ENCODE results near the gene FOXE1. TPM values are rescaled to one million over a fixed set of nuclear protein-coding genes. Genes with fewer than 3 reads are reported as not detected.
A peak's percentile ranks its signal among the peaks of the same experiment; 100 is the strongest.

Gene FOXE1
- total and polyA plus RNA-seq, 2 donors (not counting 1 experiment from before 2014, with no cell fraction given) = 2.0 TPM; not detected in 1

GRCh38 chr9:97830884-97831829 lies 21.9 kb upstream of the FOXE1 start:
- no peaks in the 10 kb centered on the region for H3K79me2 ChIP-seq (ENCODE audit: control insufficient read depth, insufficient read depth, low read length)
- H3K4me1 ChIP-seq (ENCODE audit: control insufficient read depth, extremely low read depth, insufficient read depth, low read length) = no peaks in the 10 kb centered on the region
- H2AFZ ChIP-seq (ENCODE audit: low read length) = no peak overlapping the region
- no peak overlapping the region for H3K27ac ChIP-seq (ENCODE audit: insufficient read depth, low read length)
- no peak overlapping the region for H3K9ac ChIP-seq (ENCODE audit: insufficient read depth, low read length)
- H3K27me3 ChIP-seq (ENCODE audit: control insufficient read depth, insufficient read depth, low read length) = peaks cover 2% of the 10 kb centered on the region
- no peaks in the 10 kb centered on the region for H4K20me1 ChIP-seq (ENCODE audit: control insufficient read depth, extremely low read depth, insufficient read depth, low read length)
- H3K9me3 ChIP-seq (ENCODE audit: control insufficient read depth, insufficient read depth, low read depth, low read length) = no peaks in the 10 kb centered on the region
- no peak for DNase-seq (ENCODE audit: low read depth in 2 of 2)
- H3K4me3 ChIP-seq (replicated peaks in 1 of 4; ENCODE audit: control extremely low read depth in 1 of 4, insufficient read depth in 1 of 4, low read depth in 3 of 4, low read length in 4 of 4) = no peak overlapping the region
- no peaks in the 10 kb centered on the region for H3K36me3 ChIP-seq (ENCODE audit: control insufficient read depth, insufficient read depth, low read length)
- H3K4me2 ChIP-seq (ENCODE audit: extremely low read depth, insufficient read depth, low read length) = no peak overlapping the region
- TF ChIP-seq CTCF (conservative IDR thresholded peaks at IDR 0.05 in 1 of 2, IDR thresholded peaks at IDR 0.05 in 1 of 2; ENCODE audit: low read depth in 1 of 2, low read length in 2 of 2) (no peak), EZH2 (IDR thresholded peaks at IDR 0.05; ENCODE audit: low read length, missing control alignments) (no peak)

GRCh38 chr9:97831843-97832636 lies 21.0 kb upstream of the FOXE1 start:
- Histone ChIP-seq H3K27me3 (ENCODE audit: control insufficient read depth, insufficient read depth, low read length) (no peaks in the 10 kb centered on the region), H3K79me2 (ENCODE audit: control insufficient read depth, insufficient read depth, low read length) (no peaks in the 10 kb centered on the region), H3K9ac (ENCODE audit: insufficient read depth, low read length) (no peak overlapping the region), H2AFZ (ENCODE audit: low read length) (no peak overlapping the region), H3K36me3 (ENCODE audit: control insufficient read depth, insufficient read depth, low read length) (no peaks in the 10 kb centered on the region), H3K4me3 (replicated peaks in 1 of 4; ENCODE audit: control extremely low read depth in 1 of 4, insufficient read depth in 1 of 4, low read depth in 3 of 4, low read length in 4 of 4) (no peak overlapping the region), H4K20me1 (ENCODE audit: control insufficient read depth, extremely low read depth, insufficient read depth, low read length) (no peaks in the 10 kb centered on the region), H3K27ac (ENCODE audit: insufficient read depth, low read length) (no peak overlapping the region), H3K9me3 (ENCODE audit: control insufficient read depth, insufficient read depth, low read depth, low read length) (no peaks in the 10 kb centered on the region), H3K4me2 (ENCODE audit: extremely low read depth, insufficient read depth, low read length) (no peak overlapping the region), H3K4me1 (ENCODE audit: control insufficient read depth, extremely low read depth, insufficient read depth, low read length) (no peaks in the 10 kb centered on the region)
- TF ChIP-seq EZH2 (IDR thresholded peaks at IDR 0.05; ENCODE audit: low read length, missing control alignments) (no peak), CTCF (conservative IDR thresholded peaks at IDR 0.05 in 1 of 2, IDR thresholded peaks at IDR 0.05 in 1 of 2; ENCODE audit: low read depth in 1 of 2, low read length in 2 of 2) (no peak)
- DNase-seq (ENCODE audit: low read depth in 2 of 2) = no peak

- H2AFZ ChIP-seq (ENCODE audit: low read length) = no peak overlapping the region
- no peaks in the 10 kb centered on the region for H4K20me1 ChIP-seq (ENCODE audit: control insufficient read depth, extremely low read depth, insufficient read depth, low read length)
- H3K27ac ChIP-seq (ENCODE audit: insufficient read depth, low read length) = no peak overlapping the region
- no peaks in the 10 kb centered on the region for H3K27me3 ChIP-seq (ENCODE audit: control insufficient read depth, insufficient read depth, low read length)
- H3K4me1 ChIP-seq (ENCODE audit: control insufficient read depth, extremely low read depth, insufficient read depth, low read length) = no peaks in the 10 kb centered on the region
- no peak overlapping the region for H3K4me2 ChIP-seq (ENCODE audit: extremely low read depth, insufficient read depth, low read length)
- H3K9ac ChIP-seq (ENCODE audit: insufficient read depth, low read length) = no peak overlapping the region
- TF ChIP-seq EZH2 (IDR thresholded peaks at IDR 0.05; ENCODE audit: low read length, missing control alignments) (no peak), CTCF (conservative IDR thresholded peaks at IDR 0.05 in 1 of 2, IDR thresholded peaks at IDR 0.05 in 1 of 2; ENCODE audit: low read depth in 1 of 2, low read length in 2 of 2) (no peak)
- no peaks in the 10 kb centered on the region for H3K36me3 ChIP-seq (ENCODE audit: control insufficient read depth, insufficient read depth, low read length)
- H3K4me3 ChIP-seq (replicated peaks in 1 of 4; ENCODE audit: control extremely low read depth in 1 of 4, insufficient read depth in 1 of 4, low read depth in 3 of 4, low read length in 4 of 4) = no peak overlapping the region
- no peaks in the 10 kb centered on the region for H3K79me2 ChIP-seq (ENCODE audit: control insufficient read depth, insufficient read depth, low read length)
- DNase-seq (ENCODE audit: low read depth in 2 of 2) = peak in 1 of 2 donors; percentile 78
- no peaks in the 10 kb centered on the region for H3K9me3 ChIP-seq (ENCODE audit: control insufficient read depth, insufficient read depth, low read depth, low read length)
These were observed 12.5 kb upstream of the FOXE1 start for GRCh38 chr9:97840521-97840920.

Data from fibroblast of lung (primary cell).